HG03565 (cell line): ENCODE measurements around the gene RPTOR.
"Not testable (repeated sequence)": the region's sequence is repeated elsewhere in the genome, so short reads cannot be mapped to it uniquely, and the experiment has no call there.

ENCODE experiments used
- ATAC-seq: cut with Tn5 transposase; IDR thresholded peaks from one replicate; pipeline ENCODE4 v1.9.1; 2021; ENCODE audit warnings: mild to moderate bottlenecking, moderate library complexity; ENCODE audit not compliant: unreplicated experiment

RPTOR gene

DNA sequence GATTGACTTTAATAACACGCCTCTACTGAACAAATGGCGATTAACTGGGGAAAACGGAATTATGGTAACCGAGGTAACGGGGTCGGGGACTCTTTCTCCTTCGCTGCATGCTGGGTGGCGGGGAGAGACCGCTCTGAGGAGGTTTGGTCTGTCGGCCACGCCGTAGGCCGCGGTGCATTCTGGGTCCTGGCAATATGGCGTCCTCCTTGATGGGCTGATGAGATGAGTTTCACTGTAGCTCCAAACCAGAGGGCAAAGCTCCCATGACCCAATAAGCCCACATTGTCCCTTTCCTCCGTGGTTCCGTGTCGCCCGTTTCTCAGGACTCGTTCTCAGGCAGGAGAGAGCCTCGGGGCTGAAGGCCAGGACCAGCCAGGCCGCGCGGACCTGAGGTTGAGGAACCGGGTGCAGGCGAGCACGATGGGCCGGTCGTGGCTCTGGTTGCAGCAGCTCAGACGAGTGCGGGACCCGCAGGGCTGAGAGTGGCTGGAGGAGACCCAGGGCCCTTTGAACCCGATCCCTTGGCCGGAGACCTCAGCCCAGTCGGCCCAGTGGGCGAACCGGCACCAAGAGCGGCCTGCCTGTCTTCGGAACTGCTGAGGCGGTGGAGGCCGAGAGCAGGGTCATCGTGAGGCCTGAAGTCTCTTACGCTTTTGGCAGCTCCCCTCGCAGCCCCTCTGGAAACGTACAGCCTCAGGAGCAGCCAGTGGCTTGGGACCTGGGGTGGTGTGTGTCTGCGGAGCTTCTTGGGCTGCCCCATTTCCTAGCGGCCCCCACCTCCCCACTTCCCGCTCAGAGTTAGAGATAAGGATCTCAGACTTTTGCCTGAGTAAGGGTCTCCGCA is at the start of gene RPTOR:
TSS of gene RPTOR (plus strand) at position 184 of the 844 bp plus-strand sequence. CDS start 792 bp downstream, outside the sequence.
- ATAC-seq, result peak; percentile 78

DNA sequence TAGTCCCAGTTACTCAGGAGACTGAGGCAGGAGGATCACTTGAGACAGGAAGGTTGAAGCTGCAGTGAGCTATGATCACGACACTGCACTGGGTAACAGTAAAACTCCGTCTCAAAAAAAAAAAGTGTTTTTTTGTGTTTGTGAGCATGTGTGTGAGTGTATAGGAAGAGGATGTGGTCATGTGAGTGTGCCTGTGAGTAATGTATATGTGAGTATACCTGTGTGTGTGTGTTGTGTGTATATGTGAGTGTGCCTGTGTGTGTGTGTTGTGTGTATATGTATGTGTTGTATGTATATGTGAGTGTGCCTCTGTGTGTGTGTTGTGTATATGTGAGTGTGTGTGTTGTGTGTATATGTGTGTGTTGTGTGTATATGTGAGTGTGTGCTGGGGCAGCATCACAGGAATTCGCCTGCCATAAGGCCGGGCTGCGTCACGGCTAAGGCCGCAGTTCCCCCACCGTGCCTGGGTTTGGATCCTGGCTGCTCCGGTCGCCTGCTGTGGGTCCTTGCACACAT is 46.9 kb upstream of the RPTOR start:
- no peak for ATAC-seq

- ATAC-seq, result no peak
Measured at GRCh38 chr17:80498242-80498919, 46.3 kb upstream of the RPTOR start.

GRCh38 chr17:80498920-80499410 is 45.7 kb upstream of the RPTOR start:
- ATAC-seq, result no peak

DNA sequence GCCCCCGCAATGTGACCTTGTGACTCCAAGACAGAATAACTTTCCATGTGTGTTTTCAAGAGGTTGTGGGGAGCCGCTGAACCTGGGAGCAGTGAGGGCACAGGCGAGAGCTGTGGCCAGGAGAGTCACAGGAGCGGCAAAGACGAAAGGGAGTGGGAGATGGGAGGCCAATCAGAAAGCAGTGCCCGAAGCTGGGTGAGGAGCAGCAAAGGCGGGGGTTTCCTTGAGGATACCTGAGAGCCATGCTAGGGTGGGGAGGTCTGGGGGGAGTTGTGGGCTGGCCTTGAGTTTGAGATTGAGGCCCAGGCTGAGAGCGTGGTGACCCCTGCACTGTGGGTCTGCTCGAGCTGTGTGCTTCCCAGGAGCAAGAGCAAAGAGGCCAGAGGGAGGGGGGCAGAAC is 45.1 kb upstream of the RPTOR start:
- no peak for ATAC-seq

GRCh38 chr17:80499961-80500665 is 44.5 kb upstream of the RPTOR start:
- no peak for ATAC-seq

DNA sequence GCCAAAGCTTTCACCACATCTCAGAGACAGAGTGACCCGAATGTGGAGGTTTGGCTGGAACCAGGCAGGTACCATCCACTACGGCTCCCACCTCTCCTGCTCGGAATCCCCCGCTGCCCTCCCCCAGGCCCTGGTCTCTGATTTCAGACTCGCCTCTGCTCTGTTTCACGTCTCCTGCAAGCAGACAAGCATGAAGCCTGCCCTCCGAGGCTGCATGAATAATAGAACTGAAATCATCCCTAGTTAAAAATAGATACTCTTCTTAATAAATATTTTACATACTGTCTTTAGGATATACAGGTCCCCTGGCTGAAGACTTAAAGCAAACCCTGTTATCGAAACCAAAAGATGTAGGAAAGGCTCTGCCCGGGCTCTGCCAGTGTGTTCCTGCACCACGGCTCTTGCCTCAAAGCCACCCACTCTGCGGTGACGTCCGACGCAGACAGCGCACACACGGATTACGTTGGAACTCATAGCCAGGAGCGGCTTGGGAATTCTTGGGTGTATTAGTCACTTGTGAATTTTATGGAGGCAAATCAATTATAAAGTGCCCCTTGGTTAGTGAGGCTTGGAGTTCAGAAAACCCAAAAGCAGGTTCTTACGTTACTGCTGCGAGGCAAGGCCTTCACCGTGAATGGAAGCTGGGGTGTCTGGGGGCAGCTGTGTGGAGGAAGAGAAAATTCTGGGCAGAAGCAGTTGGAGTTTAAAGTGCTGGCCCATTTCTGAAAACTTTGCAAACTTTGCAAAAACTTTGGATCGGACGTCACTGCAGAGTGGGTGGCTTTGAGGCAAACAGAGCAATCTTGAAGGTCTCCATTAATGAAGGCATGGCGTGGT is 42.7 kb upstream of the RPTOR start:
- no peak for ATAC-seq

GRCh38 chr17:80502578-80502877 is 42.1 kb upstream of the RPTOR start:
- ATAC-seq, result no peak

DNA sequence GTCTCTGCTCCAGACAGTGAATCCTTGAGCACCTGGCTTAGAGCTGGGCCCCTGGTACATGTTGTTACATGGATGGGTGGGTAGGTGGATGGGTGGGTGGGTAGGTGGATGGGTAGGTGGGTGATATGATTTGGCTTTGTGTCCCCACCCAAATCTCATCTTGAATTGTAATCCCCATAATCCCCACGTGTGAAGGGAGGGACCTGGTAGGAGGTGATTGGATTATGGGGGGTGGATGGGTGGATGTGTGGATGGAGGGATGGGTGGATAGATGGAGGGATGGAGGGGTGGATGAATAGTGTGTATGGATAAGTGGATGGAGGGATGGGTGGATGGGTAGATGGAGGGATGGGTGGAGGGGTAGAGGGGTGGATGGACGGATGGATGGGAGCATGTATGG is 41.6 kb upstream of the RPTOR start:
- ATAC-seq, result no peak

DNA sequence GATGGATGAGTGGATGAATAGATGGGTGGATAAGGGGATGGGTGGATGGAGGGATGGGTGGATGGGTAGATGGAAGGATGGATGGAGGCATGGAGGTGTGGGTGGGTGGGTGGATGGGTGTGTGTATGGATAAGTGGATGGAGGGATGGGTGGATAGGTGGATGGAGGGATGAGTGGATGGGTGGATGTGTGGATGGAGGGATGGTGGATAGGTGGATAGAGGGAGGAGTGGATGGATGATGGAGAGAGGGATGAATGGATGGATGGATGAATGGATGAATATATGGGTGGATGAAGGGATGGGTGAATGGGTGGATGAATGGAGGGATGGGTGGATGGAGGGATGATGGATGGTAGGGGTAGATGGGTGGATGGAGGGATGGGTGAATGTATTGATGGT is 40.7 kb upstream of the RPTOR start:
- ATAC-seq, result no peak

GRCh38 chr17:80504686-80505413 is 39.8 kb upstream of the RPTOR start:
- ATAC-seq, result no peak

DNA sequence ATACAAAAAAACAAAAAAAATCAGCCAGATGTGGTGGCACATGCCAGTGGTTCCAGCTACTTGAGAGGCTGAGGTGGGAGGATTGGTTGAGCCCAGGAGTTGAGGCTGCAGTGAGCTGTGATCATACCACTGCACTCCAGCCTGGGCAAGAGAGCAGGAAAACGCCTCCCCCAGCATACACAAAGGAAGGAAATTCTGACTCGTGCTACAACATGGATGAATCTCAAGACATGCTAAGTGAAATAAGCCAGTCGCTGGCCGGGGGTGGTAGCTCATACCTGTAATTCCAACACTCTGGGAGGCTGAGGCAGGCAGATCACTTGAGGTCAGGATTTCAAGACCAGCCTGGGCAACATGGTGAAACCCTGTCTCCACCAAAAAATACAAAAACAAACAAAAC is 37.5 kb upstream of the RPTOR start:
- not testable (repeated sequence) for ATAC-seq

- no peak for ATAC-seq
Measured at GRCh38 chr17:80507965-80508364, 36.7 kb upstream of the RPTOR start.

DNA sequence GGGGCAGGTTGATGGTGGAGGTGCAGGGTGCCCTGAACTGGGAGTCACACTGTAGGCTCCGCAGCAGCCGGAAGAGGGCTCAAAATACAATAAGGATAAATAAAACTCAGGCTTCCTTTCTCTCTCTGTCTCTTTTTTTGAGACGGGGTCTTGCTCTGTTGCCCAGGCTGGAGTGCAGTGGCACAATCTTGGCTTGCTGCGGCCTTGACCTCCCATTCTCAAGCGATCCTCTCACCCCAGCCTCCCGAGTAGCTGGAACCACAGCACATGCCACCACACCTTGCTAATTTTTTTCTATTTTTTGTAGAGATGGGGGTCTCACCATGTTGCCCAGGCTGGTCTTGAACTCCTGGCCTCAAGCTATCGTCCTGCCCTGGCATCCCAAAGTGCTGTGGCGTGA is 35.3 kb upstream of the RPTOR start:
- ATAC-seq, result no peak

GRCh38 chr17:80510132-80510531 is 34.5 kb upstream of the RPTOR start:
- ATAC-seq, result no peak

DNA sequence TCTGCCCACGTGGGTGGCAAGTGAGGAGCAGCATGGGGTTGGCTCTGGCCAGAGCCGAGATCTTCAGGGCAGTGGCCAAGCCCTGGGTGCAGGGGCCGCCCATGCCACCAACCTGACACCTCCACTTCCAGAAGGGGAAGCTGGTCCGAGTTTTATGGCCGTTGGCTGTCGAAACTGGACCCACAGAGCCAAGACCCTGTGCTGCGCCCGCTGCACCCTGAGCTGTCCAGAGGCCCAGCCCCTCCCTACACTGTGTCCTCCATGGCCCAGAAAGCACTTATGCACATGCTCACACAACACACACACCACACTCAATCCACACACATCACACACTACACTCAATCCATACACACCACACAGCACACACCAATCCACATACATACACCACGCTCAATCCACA is 33.9 kb upstream of the RPTOR start:
- ATAC-seq, result no peak

DNA sequence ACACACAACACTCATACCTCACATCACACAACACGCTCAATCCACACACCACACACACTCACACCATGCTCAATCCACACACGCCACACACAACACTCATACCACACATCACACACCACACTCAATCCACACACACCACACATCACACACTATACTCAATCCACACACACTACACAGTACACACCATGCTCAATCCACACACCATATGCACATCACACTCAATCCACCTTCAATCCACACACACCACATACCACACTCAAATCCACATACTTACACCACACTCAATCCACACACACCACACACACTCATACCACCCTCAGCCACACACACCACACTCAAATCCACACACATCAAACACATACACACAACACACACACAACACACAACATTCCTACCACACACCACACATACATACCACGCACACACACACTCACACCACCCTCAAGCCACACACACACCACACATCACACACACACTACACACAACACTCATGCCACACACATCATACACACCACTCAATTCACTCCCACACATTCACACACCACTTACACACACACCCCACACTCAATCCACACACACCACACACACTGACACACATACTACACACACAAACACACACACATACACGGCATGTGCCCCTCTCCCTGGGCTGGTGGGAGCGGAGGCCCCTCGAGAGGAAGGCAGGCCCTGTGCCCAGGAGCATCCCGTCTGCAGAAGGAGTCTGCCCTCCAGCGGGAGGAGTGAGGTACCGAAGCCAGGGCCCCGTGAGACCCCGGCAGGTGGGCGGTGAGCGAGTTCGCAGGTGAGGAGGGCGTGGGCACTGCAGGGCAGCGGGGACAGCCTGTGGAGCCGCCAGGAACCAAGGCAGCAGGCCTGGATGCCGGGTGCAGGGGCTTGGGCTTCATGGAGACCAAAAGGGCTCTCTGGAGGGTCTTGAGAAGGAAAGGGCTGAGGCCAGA is 33.1 kb upstream of the RPTOR start:
- ATAC-seq, result no peak

DNA sequence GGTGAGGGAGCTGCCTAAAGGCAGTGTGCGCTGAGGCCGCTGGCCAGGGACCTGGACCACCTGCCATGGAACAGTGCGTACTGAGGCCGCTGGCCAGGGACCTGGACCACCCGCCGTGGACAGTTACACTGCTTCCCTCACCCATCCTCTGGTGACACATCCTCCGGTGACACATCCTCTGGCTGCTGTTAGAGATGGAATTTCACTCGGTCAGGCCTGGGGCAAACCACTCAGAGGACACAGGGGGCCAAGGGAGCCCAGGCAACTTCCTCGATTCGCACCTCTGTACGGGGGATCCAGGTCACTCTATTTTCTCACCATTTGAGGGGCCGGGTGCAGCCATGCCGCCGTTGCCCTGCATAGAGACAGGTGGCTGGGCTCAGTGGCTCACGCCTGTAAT is 32.4 kb upstream of the RPTOR start:
- ATAC-seq, result no peak

DNA sequence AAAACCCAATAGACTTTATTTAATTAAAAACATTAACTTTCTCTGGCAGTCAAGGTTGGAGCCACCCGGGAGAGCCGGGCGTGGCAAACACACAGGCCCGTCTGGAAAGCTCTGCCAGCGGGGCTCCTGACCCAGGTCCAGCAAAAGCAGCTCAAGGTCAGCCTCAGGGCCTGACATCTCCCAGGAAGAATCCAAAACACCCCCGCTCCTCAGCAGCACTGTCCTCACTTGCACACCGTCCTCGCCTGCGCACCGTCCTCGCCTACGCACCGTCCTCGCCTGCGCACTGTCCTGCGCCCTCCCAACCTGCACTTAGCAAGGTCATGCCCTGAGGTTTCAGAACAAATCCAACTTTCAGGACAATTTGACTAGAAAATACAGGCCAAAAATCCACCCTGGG is 31.4 kb upstream of the RPTOR start:
- no peak for ATAC-seq
